IPS-18a (cell line): Measurements from ENCODE around the gene CCDC33.

Experiments
- H3K27ac ChIP-seq: one replicate; pipeline ENCODE4 v1.5.1; 2013; ENCODE audit warnings: low read length
- H3K27me3 ChIP-seq: one replicate; pipeline ENCODE4 v1.6.1; 2013; ENCODE audit warnings: mild to moderate bottlenecking, low read length; ENCODE audit not compliant: control insufficient read depth, insufficient read depth
- H3K36me3 ChIP-seq: one replicate; pipeline ENCODE4 v1.6.1; 2013; ENCODE audit warnings: low read depth, low read length; ENCODE audit not compliant: control insufficient read depth
- H3K4me1 ChIP-seq: one replicate; pipeline ENCODE4 v1.6.1; 2013; ENCODE audit warnings: low read depth, low read length; ENCODE audit not compliant: control insufficient read depth
- H3K4me3 ChIP-seq: one replicate; pipeline ENCODE4 v1.5.1; 2013; ENCODE audit warnings: low read length
- H3K9ac ChIP-seq: one replicate; pipeline ENCODE4 v1.6.1; 2013; ENCODE audit warnings: mild to moderate bottlenecking, low read length, moderate library complexity
- H3K9me3 ChIP-seq: one replicate; pipeline ENCODE4 v1.6.1; 2013; ENCODE audit warnings: low read depth, low read length; ENCODE audit not compliant: control insufficient read depth

The CCDC33 gene

DNA sequence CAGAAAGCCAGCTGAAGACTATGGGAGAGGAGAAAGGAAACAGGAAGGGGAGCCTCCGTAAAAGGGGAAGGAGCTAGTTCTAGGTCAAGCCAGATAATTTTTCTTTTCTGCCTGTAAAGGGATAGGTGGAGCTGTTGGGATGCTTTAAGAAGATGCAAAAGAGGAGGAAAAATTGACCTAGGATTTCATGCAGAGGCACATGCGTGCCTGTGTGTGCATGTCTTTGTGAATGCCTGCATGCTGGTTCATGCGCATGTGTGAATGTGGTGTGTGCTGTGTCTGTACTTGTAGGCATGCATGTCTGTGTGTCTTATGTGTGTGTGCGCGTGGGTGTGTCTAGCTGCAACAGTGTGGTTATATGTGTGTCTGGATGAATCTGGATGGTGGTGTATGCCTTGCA lies 27.3 kb downstream of the CCDC33 start:
- Histone ChIP-seq H3K4me1 (peaks cover 24% of the 10 kb centered on the region), H3K27ac (no peak overlapping the region), H3K9me3 (no peaks in the 10 kb centered on the region), H3K4me3 (peak overlapping the region; percentile 29), H3K27me3 (no peaks in the 10 kb centered on the region), H3K36me3 (no peaks in the 10 kb centered on the region), H3K9ac (no peak overlapping the region)

DNA sequence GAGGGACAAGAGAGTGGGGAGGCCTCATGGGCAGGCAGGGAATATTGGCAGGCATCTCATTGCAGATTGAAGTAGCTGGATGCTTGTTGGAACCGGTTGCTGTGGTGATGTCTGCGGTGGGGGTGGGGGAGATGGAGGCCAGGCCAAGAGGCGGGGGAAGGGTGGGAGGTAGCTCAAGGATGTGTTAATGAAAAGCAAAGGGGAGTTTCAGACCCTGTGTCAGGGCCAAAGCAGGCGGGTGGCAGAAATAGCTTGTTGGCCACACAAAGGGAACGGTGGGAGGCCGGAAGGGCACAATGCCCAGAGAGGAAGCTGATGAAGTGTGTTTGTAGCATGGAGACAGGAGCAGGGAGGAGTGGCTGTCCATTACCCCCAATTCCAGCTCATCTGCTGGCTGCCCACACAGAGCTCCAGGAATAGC lies 28.0 kb downstream of the CCDC33 start:
- Histone ChIP-seq H3K4me1 (peaks cover 19% of the 10 kb centered on the region), H3K9ac (no peak overlapping the region), H3K27me3 (no peaks in the 10 kb centered on the region), H3K27ac (no peak overlapping the region), H3K36me3 (no peaks in the 10 kb centered on the region), H3K9me3 (no peaks in the 10 kb centered on the region), H3K4me3 (peak overlapping the region; percentile 29)

DNA sequence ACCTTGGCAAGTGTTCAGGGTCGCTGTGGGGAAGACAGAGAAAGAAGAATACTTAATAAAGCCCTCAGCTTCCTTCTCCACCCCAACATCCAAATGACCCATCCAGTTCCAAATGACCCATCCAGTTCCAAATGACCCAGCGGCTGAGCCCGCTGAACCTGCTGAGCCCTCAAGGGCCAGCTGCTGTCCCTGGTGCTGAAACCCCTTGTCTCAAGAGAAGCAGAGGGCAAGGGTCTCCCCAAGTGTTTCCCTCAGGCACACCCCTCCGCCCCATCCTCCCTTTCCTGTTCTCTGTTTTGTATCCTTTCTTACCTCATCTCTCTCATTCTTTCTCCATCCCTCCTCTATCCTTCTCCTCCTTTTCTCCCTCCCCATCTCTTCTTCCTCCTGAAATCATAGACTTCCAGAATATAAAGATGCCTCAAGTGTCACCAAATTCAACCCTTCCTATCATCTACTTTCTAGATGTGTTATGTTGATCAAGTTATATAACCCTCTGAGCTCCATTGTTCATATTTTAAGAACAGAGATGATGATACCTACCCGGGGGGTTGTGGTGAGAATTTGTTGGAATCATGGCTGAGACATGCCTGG lies 29.0 kb downstream of the CCDC33 start:
- H3K4me3 ChIP-seq: no peak overlapping the region
- no peak overlapping the region for H3K27ac ChIP-seq
- H3K36me3 ChIP-seq: no peaks in the 10 kb centered on the region
- H3K4me1 ChIP-seq: peaks cover 18% of the 10 kb centered on the region
- no peak overlapping the region for H3K9ac ChIP-seq
- no peaks in the 10 kb centered on the region for H3K9me3 ChIP-seq
- no peaks in the 10 kb centered on the region for H3K27me3 ChIP-seq

DNA sequence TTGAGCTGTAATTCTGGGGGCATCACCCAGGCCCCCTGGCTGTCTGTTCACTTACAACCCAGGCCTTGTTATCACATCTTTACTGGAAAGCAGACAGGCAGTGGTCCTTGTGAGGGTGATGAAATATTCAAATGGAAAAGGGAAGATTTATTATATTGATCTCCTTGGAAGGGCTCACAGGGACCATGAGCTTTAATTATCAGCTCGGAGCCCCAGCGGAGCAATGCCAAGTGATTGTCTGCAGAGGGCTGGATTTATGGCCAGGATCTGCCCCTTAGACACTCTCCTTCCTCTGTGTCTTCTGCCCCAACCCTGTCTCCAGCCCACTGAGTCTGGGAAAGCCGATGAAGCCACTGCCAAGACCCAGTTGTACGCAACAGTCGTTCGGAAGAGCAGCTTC lies 31.9 kb downstream of the CCDC33 start:
- Histone ChIP-seq H3K9me3 (no peaks in the 10 kb centered on the region), H3K4me3 (no peak overlapping the region), H3K27ac (no peak overlapping the region), H3K36me3 (no peaks in the 10 kb centered on the region), H3K4me1 (peaks cover 18% of the 10 kb centered on the region), H3K9ac (no peak overlapping the region), H3K27me3 (no peaks in the 10 kb centered on the region)

DNA sequence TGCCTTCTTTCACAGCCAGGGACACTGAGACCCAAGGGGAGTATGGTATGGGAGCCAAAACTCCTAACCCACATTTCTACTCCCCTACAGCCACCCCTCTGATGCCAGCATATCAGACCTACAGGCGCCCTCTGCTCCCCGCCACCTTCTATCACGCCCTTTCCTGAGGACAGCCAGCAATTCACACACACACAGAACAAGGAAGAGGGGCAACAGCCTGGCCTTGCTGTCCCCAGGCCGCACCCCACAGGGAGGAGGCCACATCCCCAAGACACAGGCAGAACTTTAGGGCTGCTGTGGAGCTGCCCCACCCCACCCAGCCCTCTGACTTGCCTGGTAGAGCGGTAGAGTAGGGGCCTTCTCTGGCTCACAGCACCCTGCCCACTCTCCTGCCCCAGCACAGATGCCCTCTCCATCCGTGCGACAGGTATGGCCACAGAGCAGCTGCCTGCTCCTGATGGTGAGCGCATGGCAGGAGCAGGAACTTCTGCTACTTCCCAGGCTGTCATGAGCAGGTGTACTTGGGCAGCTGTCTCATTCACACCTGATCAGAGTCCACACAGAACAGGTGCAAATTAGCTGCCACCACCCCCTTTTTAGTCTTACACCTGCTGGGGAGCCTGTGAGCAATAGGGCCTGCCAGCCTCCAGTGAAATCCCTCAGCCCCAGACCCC lies 33.4 kb downstream of the CCDC33 start:
- no peak overlapping the region for H3K9ac ChIP-seq
- H3K36me3 ChIP-seq: no peaks in the 10 kb centered on the region
- H3K27me3 ChIP-seq: no peaks in the 10 kb centered on the region
- peaks cover 5% of the 10 kb centered on the region for H3K4me1 ChIP-seq
- no peak overlapping the region for H3K27ac ChIP-seq
- H3K9me3 ChIP-seq: no peaks in the 10 kb centered on the region
- H3K4me3 ChIP-seq: no peak overlapping the region

DNA sequence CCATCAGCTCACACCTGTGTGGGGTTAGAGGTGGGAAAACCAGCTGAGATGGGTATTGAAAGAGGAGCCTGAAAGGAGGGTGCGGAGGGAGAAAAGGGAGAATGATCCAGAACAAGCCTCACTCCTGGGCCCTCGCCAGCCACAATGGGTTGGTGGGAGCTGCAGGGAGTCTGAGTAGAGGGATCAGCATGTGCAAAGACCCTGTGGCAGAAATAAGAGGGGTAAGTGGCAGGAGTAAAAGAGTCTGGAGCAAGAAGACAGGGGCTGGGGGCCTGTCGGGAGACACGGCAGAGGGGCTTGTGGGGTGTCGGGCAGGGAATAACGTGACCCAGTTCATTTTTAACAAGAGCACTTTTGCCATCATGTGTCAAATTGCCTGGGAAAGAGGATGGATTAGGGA lies 34.0 kb downstream of the CCDC33 start:
- no peak overlapping the region for H3K4me3 ChIP-seq
- H3K9me3 ChIP-seq: no peaks in the 10 kb centered on the region
- H3K27me3 ChIP-seq: no peaks in the 10 kb centered on the region
- H3K4me1 ChIP-seq: no peaks in the 10 kb centered on the region
- H3K36me3 ChIP-seq: no peaks in the 10 kb centered on the region
- no peak overlapping the region for H3K27ac ChIP-seq
- H3K9ac ChIP-seq: no peak overlapping the region

DNA sequence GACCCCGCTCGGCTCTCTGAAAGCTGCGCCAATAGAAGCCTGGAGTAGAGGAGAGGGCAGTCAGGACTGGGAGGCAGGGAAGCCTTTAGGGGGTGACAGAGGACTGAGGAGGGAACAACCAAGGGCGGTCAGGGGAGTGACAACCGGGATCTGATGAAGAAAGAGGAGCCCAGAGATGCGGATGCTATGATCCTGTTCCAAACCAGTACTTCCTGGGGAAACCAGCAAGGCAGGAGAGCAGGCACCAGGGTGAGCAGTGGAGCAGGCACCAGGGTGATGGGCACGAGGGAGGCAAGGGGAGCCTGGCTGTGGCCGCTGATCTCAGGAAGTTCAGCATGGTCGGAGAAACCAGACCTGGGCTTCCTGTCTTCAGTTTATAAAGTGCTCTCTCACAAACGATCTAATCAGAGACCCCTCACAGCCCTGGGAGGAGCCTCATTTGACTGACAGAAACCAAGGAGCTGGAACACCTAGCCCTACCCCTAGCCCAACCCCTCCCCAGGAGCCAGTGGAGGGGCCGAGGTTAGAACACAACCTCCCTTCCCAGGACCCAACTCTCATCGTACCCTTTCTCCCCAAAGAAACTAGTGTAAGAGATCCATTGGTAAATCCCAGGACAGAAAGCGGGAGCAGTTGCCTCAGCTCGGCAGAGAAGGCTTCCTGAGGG lies 34.9 kb downstream of the CCDC33 start:
- no peak overlapping the region for H3K9ac ChIP-seq
- no peaks in the 10 kb centered on the region for H3K36me3 ChIP-seq
- H3K4me1 ChIP-seq: no peaks in the 10 kb centered on the region
- no peak overlapping the region for H3K4me3 ChIP-seq
- no peak overlapping the region for H3K27ac ChIP-seq
- no peaks in the 10 kb centered on the region for H3K9me3 ChIP-seq
- no peaks in the 10 kb centered on the region for H3K27me3 ChIP-seq

DNA sequence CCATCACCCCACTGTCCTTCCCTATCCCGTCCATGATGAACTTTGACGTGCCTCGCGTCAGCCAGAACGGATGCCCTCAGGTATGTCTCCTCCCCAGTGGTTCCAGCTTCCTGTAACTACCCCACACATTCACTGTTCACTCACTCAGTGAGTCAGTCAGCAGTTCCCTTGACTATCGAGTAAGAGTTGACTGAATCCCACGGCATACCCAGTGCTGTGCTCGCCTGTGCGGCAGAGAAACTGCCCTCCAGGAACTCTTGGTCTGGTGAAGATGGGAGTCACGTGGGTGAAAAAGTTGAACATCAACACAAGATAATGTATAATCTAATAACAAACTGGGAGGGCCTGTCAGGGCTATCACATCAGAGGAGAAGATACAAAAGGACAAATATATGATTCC lies 36.7 kb downstream of the CCDC33 start:
- H3K9ac ChIP-seq: no peak overlapping the region
- no peaks in the 10 kb centered on the region for H3K9me3 ChIP-seq
- H3K4me3 ChIP-seq: no peak overlapping the region
- H3K36me3 ChIP-seq: no peaks in the 10 kb centered on the region
- H3K4me1 ChIP-seq: no peaks in the 10 kb centered on the region
- H3K27ac ChIP-seq: no peak overlapping the region
- no peaks in the 10 kb centered on the region for H3K27me3 ChIP-seq

DNA sequence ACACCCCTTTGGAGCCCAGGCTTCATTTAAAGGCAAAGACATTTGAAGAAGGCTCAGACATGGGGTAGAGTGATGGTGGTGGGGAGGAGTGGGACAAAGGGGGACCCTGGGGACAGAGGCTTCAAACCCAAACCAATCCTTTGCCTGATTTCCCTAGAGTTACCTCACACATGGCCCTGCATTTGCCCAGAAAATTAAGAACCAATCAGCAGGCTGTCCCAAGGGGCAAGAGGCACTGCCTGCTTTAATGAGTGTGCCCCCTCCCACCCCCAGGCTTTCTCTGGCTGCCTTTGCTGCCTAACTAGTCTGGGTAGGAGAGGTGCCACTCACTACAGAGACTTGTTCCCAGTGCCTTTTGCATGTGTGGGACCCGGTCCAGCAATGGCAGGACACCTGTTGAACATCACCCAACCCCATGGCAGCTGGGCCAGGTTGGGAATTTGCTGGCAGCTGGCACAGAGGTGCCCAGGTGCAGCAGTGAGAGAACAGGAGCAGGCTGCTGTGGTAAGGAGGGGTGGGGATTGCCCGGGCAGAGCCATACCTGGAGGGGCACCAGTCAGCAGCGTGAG lies 38.4 kb downstream of the CCDC33 start:
- H3K9me3 ChIP-seq: no peaks in the 10 kb centered on the region
- no peak overlapping the region for H3K4me3 ChIP-seq
- no peaks in the 10 kb centered on the region for H3K4me1 ChIP-seq
- H3K36me3 ChIP-seq: no peaks in the 10 kb centered on the region
- no peak overlapping the region for H3K9ac ChIP-seq
- H3K27ac ChIP-seq: no peak overlapping the region
- H3K27me3 ChIP-seq: no peaks in the 10 kb centered on the region

DNA sequence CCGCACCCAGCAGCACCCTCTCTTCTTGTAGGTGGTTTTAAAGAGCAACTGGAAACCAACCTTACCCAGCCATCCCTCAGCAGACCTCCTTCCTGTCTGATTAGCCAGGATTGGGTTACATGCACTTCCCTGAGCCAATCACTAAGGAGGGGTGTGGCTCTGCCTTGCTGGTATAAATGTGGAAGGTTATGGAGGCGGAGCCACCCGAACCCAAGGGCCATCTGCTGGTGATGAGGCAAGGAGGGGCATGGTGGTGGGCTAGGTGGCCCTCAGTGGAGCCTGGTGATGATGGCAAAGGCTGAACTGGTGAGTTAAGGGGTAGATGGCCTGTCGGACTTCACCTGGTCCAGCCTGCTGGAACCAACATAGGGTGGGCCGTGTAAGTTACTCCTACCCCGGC lies 39.8 kb downstream of the CCDC33 start:
- no peaks in the 10 kb centered on the region for H3K36me3 ChIP-seq
- H3K9ac ChIP-seq: no peak overlapping the region
- no peaks in the 10 kb centered on the region for H3K9me3 ChIP-seq
- no peak overlapping the region for H3K27ac ChIP-seq
- H3K4me3 ChIP-seq: no peak overlapping the region
- no peaks in the 10 kb centered on the region for H3K4me1 ChIP-seq
- H3K27me3 ChIP-seq: no peaks in the 10 kb centered on the region

DNA sequence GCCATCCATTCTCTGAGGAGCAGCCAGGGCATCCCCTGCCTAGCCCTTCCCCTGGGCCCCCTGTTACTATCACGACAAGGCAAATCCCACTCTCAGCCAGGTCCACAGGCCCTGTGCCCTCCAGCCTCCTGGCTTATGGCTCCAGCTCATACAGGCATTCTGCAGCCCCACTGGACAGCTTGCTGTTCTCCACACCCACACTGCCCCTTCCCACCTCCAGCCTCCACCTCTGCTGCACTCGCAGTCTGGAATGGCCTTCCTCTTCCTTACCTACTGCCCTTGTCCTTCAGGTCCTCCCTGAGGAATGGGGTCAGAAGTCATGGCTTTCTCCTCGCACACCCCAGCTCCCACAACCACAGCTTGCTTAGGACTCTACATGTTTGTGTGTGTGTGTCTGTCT lies 40.4 kb downstream of the CCDC33 start:
- H3K9me3 ChIP-seq: no peaks in the 10 kb centered on the region
- no peaks in the 10 kb centered on the region for H3K36me3 ChIP-seq

More for the DNA sequence above, 40.4 kb downstream of the CCDC33 start:
- no peak overlapping the region for H3K4me3 ChIP-seq
- no peaks in the 10 kb centered on the region for H3K27me3 ChIP-seq
- no peaks in the 10 kb centered on the region for H3K4me1 ChIP-seq
- no peak overlapping the region for H3K9ac ChIP-seq
- no peak overlapping the region for H3K27ac ChIP-seq
